ENCODE measurements around the gene NPTXR. TPM values are rescaled to one million over a fixed set of nuclear protein-coding genes. Genes with fewer than 3 reads are reported as not detected.

Gene NPTXR
- total and polyA plus RNA-seq, 2 donors from 2014 or later: 1.1 to 12.5 TPM

DNA sequence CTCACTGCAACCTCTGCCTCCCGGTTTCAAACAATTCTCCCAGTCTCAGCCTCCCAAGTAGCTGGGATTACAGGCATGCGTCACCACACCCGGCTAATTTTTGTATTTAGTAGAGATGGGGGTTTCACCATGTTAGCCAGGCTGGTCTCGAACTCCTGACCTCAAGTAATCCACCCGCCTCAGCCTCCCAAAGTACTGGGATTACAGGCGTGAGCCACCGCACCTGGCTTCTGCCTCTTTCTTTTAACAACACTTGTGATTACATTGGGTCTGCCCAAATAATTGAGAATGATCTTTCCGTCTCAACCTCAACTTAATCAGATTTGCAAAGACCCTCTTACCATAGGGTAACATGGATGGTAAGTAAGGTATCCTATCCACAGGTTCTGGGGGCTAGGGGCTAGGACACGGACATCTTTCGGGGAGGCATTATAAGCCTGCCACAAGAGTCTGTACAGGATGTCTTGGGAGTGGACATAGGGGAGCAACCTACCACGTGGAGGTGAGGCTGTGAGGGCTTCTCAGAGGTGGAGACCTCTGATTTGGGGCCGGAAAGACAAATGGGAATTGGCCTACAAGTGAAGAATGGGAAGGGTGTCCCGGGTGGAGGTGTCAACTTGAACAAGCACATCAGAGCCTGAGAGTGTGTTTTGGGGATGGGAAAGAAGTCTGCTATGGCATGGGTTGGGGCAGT, 30.8 kb upstream of the NPTXR start:
- DNase-seq (no peak), FAIRE-seq (no peak)
- Histone ChIP-seq H3K9me3 (ENCODE audit: control insufficient read depth in 2 of 3, insufficient read depth in 1 of 3, low read length in 3 of 3) (no peaks in the 10 kb centered on the region), H3K27me3 (ENCODE audit: control insufficient read depth, insufficient read depth, low read length) (no peaks in the 10 kb centered on the region), H3K36me3 (ENCODE audit: control insufficient read depth in 2 of 3, insufficient read depth in 3 of 3, low read length in 3 of 3) (peaks cover 0 to 1% (median under 1%) of the 10 kb centered on the region in 3 donors), H3K4me3 (ENCODE audit: low read length in 3 of 3) (no peak overlapping the region), H3K4me1 (ENCODE audit: control insufficient read depth in 2 of 3, insufficient read depth in 2 of 3, low read depth in 1 of 3, low read length in 3 of 3) (peaks cover 0 to 12% (median 6%) of the 10 kb centered on the region in 3 donors), H3K27ac (ENCODE audit: low read depth in 2 of 2, low read length in 2 of 2) (no peak overlapping the region), H3K9ac (ENCODE audit: low read length in 3 of 3) (no peak overlapping the region)
- no peak for TF ChIP-seq CTCF (IDR thresholded peaks at IDR 0.05; ENCODE audit: borderline replicate concordance, extremely low read depth, insufficient read depth)
- intact Hi-C loops (cut with DNase I): no loop called here

DNA sequence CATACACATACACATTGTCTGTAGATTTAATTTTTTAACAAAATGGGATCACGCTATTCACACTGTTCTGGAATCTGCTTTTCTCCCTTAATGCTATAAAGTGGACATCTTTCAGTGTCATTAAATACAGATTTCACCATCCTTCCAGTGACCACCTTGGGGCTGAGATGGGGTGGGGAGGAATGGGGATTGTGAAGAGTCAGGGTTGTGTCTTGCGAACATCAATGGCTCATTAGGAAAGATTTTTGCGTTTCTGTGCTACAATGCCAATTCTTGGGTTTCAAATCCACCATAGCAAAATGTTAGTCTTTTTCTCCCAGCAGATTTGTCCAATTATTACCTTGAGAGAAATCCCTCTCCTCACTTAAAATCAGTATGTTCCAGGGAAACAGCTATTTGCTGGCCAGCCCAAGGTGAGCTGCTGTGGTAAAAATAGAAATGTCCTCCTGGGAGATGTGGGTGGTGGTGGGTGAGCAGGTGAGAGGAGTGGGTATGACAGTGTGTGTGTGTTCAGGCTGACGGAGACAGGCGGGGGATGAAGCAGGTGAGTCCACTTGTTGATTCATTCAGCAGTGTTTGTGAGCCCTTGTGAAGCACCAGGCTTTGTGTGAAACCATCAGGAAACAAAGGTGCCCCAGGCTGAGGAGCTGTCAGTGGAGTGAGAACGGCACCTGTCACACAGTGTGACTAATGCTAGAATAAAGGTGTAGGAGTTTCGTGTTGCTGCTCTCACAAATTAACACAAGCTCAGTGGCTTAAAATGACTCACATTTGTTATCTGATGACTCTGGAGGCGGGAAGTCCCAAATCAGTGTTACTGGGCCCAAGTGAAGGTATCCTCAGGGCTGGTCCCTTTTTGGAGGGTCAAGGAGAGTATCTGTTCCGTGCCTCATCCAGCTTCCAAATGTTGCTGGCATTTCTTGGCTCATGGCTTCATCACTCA, 29.9 kb upstream of the NPTXR start:
- Histone ChIP-seq H3K27me3 (ENCODE audit: control insufficient read depth, insufficient read depth, low read length) (no peaks in the 10 kb centered on the region), H3K4me3 (ENCODE audit: low read length in 3 of 3) (peak overlapping the region; percentile 56 to 95 (median 69)), H3K4me1 (ENCODE audit: control insufficient read depth in 2 of 3, insufficient read depth in 2 of 3, low read depth in 1 of 3, low read length in 3 of 3) (peaks cover 0 to 16% (median 9%) of the 10 kb centered on the region in 3 donors), H3K9ac (ENCODE audit: low read length in 3 of 3) (peak overlapping the region in 2 of 3 donors; percentile 53 to 77), H3K27ac (ENCODE audit: low read depth in 2 of 2, low read length in 2 of 2) (peak overlapping the region; percentile 83 to 93), H3K9me3 (ENCODE audit: control insufficient read depth in 2 of 3, insufficient read depth in 1 of 3, low read length in 3 of 3) (no peaks in the 10 kb centered on the region), H3K36me3 (ENCODE audit: control insufficient read depth in 2 of 3, insufficient read depth in 3 of 3, low read length in 3 of 3) (peaks cover 0 to 3% (median 3%) of the 10 kb centered on the region in 3 donors)
- TF ChIP-seq CTCF (IDR thresholded peaks at IDR 0.05; ENCODE audit: borderline replicate concordance, extremely low read depth, insufficient read depth): no peak
- intact Hi-C loops (cut with DNase I): no loop called here
- DNase-seq (no peak), FAIRE-seq (no peak)

DNA sequence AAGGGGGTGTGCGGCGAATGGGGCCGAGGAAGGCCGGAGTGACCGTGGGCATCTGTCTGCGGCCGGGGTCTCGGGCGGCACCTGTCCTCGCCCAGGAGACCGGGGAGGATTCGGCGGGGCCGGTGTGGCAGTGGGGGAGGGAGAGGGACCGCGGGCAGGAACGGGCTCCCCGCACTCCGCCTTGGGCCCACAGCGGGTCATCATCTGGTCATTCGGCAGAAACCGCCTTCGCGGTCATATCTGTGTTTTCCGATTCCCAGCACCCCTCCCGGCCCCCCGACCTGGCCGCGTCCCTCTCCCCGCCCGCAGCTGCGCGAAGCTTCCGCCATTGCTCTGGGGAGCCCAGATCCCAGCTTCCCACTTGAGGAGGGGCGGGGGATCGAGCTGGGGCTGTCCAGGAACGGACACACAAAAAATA, 29.0 kb upstream of the NPTXR start:
- Histone ChIP-seq H3K27me3 (ENCODE audit: control insufficient read depth, insufficient read depth, low read length) (no peaks in the 10 kb centered on the region), H3K4me3 (ENCODE audit: low read length in 3 of 3) (peak overlapping the region; percentile 56 to 95 (median 69)), H3K4me1 (ENCODE audit: control insufficient read depth in 2 of 3, insufficient read depth in 2 of 3, low read depth in 1 of 3, low read length in 3 of 3) (peaks cover 0 to 16% (median 9%) of the 10 kb centered on the region in 3 donors), H3K9me3 (ENCODE audit: control insufficient read depth in 2 of 3, insufficient read depth in 1 of 3, low read length in 3 of 3) (no peaks in the 10 kb centered on the region), H3K9ac (ENCODE audit: low read length in 3 of 3) (peak overlapping the region; percentile 8 to 77 (median 53)), H3K27ac (ENCODE audit: low read depth in 2 of 2, low read length in 2 of 2) (peak overlapping the region; percentile 83 to 93), H3K36me3 (ENCODE audit: control insufficient read depth in 2 of 3, insufficient read depth in 3 of 3, low read length in 3 of 3) (peaks cover 0 to 3% (median 3%) of the 10 kb centered on the region in 3 donors)
- intact Hi-C loops (cut with DNase I): no loop called here
- TF ChIP-seq CTCF (IDR thresholded peaks at IDR 0.05; ENCODE audit: borderline replicate concordance, extremely low read depth, insufficient read depth): no peak
- FAIRE-seq: no peak
- peak; percentile 62 to 90 (median 83) for DNase-seq

Measured in kidney (tissue), 14 donors.